Ectodermal cell (in vitro differentiated cells): ENCODE data around the gene ANTXR1.
"Not testable (repeated sequence)": the region's sequence is repeated elsewhere in the genome, so short reads cannot be mapped to it uniquely, and the experiment has no call there.

ENCODE experiments used
- H3K27ac ChIP-seq: 2 replicates; pipeline ENCODE4 v1.7.0; 2013; ENCODE audit warnings: mild to moderate bottlenecking, low read depth, low read length; ENCODE audit not compliant: insufficient read depth, poor library complexity, severe bottlenecking
- H3K27me3 ChIP-seq: 2 replicates; pipeline ENCODE4 v1.7.0; 2013; ENCODE audit warnings: mild to moderate bottlenecking, low read length; ENCODE audit not compliant: insufficient read depth, control insufficient read depth, poor library complexity, severe bottlenecking
- H3K36me3 ChIP-seq: one replicate; pipeline ENCODE4 v1.7.0; 2013; ENCODE audit warnings: low read length; ENCODE audit not compliant: control insufficient read depth, insufficient read depth
- H3K4me1 ChIP-seq: one replicate; pipeline ENCODE4 v1.7.0; 2013; ENCODE audit warnings: low read length; ENCODE audit not compliant: control insufficient read depth, insufficient read depth
- H3K4me3 ChIP-seq: 2 replicates; pipeline ENCODE4 v1.7.0; 2013; ENCODE audit warnings: low read depth, low read length, control low read depth; ENCODE audit not compliant: insufficient read depth
- H3K9me3 ChIP-seq: 2 replicates; pipeline ENCODE4 v1.7.0; 2013; ENCODE audit warnings: mild to moderate bottlenecking, low read length, moderate library complexity; ENCODE audit not compliant: control insufficient read depth
- WGBS, 2 experiments: methylation state at CpG; one replicate each; pipeline ENCODE4 v1.1.7; 2013; ENCODE audit warnings: missing lambda C conversion rate in 2 of 2; 5-methylcytosine and 5-hydroxymethylcytosine counted together

ANTXR1 gene

GRCh38 chr2:69167469-69167822 lies 154.5 kb downstream of the ANTXR1 start:
- H3K36me3 ChIP-seq = no peaks in the 10 kb centered on the region

GRCh38 chr2:69168144-69168813 lies 155.3 kb downstream of the ANTXR1 start:
- WGBS, 2 experiments = 95 to 97% methylated on average over 3 of the region's 3 CpGs
- H3K4me1 ChIP-seq = no peaks in the 10 kb centered on the region
- H3K27ac ChIP-seq = no peak overlapping the region
- no peaks in the 10 kb centered on the region for H3K27me3 ChIP-seq
- H3K36me3 ChIP-seq = no peaks in the 10 kb centered on the region
- H3K4me3 ChIP-seq = no peak overlapping the region
- no peaks in the 10 kb centered on the region for H3K9me3 ChIP-seq

More at GRCh38 chr2:69167469-69167822, 154.5 kb downstream of the ANTXR1 start:
- Histone ChIP-seq H3K4me3 (no peak overlapping the region), H3K9me3 (no peaks in the 10 kb centered on the region), H3K27ac (no peak overlapping the region), H3K27me3 (no peaks in the 10 kb centered on the region), H3K4me1 (no peaks in the 10 kb centered on the region)
- 92 to 97% methylated on average over 4 of the region's 4 CpGs for WGBS, 2 experiments

- Histone ChIP-seq H3K4me3 (no peak overlapping the region), H3K9me3 (no peaks in the 10 kb centered on the region), H3K36me3 (no peaks in the 10 kb centered on the region), H3K4me1 (no peaks in the 10 kb centered on the region), H3K27me3 (no peaks in the 10 kb centered on the region), H3K27ac (no peak overlapping the region)
- WGBS, 2 experiments = 95 to 97% methylated on average over 6 of the region's 6 CpGs
Measured at GRCh38 chr2:69168950-69169654, 156.1 kb downstream of the ANTXR1 start.

- Histone ChIP-seq H3K27ac (no peak overlapping the region), H3K36me3 (no peaks in the 10 kb centered on the region), H3K4me1 (no peaks in the 10 kb centered on the region), H3K27me3 (no peaks in the 10 kb centered on the region), H3K4me3 (no peak overlapping the region), H3K9me3 (no peaks in the 10 kb centered on the region)
- 91% methylated on average over 11 of the region's 11 CpGs for WGBS, 2 experiments
Measured at GRCh38 chr2:69169655-69170389, 156.8 kb downstream of the ANTXR1 start.

GRCh38 chr2:69170661-69171060 lies 157.7 kb downstream of the ANTXR1 start:
- Histone ChIP-seq H3K27ac (no peak overlapping the region), H3K4me3 (no peak overlapping the region), H3K27me3 (no peaks in the 10 kb centered on the region), H3K36me3 (no peaks in the 10 kb centered on the region), H3K9me3 (no peaks in the 10 kb centered on the region), H3K4me1 (no peaks in the 10 kb centered on the region)
- WGBS, 2 experiments = 94 to 98% methylated on average over 3 of the region's 3 CpGs

GRCh38 chr2:69171116-69171896 lies 158.3 kb downstream of the ANTXR1 start:
- H3K27ac ChIP-seq = no peak overlapping the region
- no peaks in the 10 kb centered on the region for H3K36me3 ChIP-seq
- WGBS, 2 experiments = 85 to 95% methylated on average over 5 of the region's 5 CpGs
- no peak overlapping the region for H3K4me3 ChIP-seq
- H3K27me3 ChIP-seq = no peaks in the 10 kb centered on the region
- H3K4me1 ChIP-seq = no peaks in the 10 kb centered on the region
- no peaks in the 10 kb centered on the region for H3K9me3 ChIP-seq

- Histone ChIP-seq H3K4me3 (no peak overlapping the region), H3K4me1 (no peaks in the 10 kb centered on the region), H3K27ac (no peak overlapping the region), H3K27me3 (no peaks in the 10 kb centered on the region), H3K9me3 (no peaks in the 10 kb centered on the region), H3K36me3 (no peaks in the 10 kb centered on the region)
- WGBS, 2 experiments = 90 to 91% methylated on average over 6 of the region's 7 CpGs
Measured at GRCh38 chr2:69171897-69172525, 159.0 kb downstream of the ANTXR1 start.

GRCh38 chr2:69173706-69174105 lies 160.7 kb downstream of the ANTXR1 start:
- Histone ChIP-seq H3K9me3 (no peaks in the 10 kb centered on the region), H3K4me3 (no peak overlapping the region), H3K27ac (no peak overlapping the region), H3K27me3 (no peaks in the 10 kb centered on the region), H3K4me1 (peaks cover 10% of the 10 kb centered on the region), H3K36me3 (no peaks in the 10 kb centered on the region)
- 91 to 100% methylated on average over 1 of the region's 1 CpG for WGBS, 2 experiments

GRCh38 chr2:69174211-69174610 lies 161.2 kb downstream of the ANTXR1 start:
- 91 to 93% methylated on average over 5 of the region's 5 CpGs for WGBS, 2 experiments
- not testable (repeated sequence) for H3K9me3 ChIP-seq, H3K27me3 ChIP-seq, H3K27ac ChIP-seq, H3K36me3 ChIP-seq, H3K4me3 ChIP-seq, H3K4me1 ChIP-seq
